GM23338 (cell line): Measurements from ENCODE around the gene DNAH9. TPM values are rescaled to one million over a fixed set of nuclear protein-coding genes. Genes with fewer than 3 reads are reported as not detected.

ENCODE experiments used
- ATAC-seq: fragments of 200-7000 bp; cut with Tn5 transposase; 3 replicates; pipeline ENCODE4 v1.9.1; 2020
- DNase-seq: peaks from one replicate; pipeline ENCODE4 v3.0.0-alpha.2; 2015; ENCODE audit warnings: low spot score
- H2AFZ ChIP-seq: fragments of 200-600 bp; sonication (generic); 2 replicates; pipeline ENCODE4 v1.8.0; 2016; ENCODE audit warnings: antibody characterized with exemption, mild to moderate bottlenecking, moderate library complexity
- H3F3A ChIP-seq: fragments of 200-600 bp; sonication (generic); replicated peaks from 2 replicates; pipeline ENCODE4 v1.8.0; 2017; ENCODE audit warnings: antibody characterized with exemption, mixed run types, low read depth
- H3K27ac ChIP-seq: fragments of 200-600 bp; sonication (generic); 2 replicates; pipeline ENCODE4 v1.6.1; 2016; ENCODE audit warnings: low read depth
- H3K27me3 ChIP-seq: fragments of 200-600 bp; sonication (generic); 2 replicates; pipeline ENCODE4 v1.8.0; 2016; ENCODE audit warnings: mild to moderate bottlenecking, mixed run types, moderate library complexity; ENCODE audit not compliant: insufficient read depth
- H3K36me3 ChIP-seq: fragments of 200-600 bp; sonication (generic); 2 replicates; pipeline ENCODE4 v1.8.0; 2016; ENCODE audit warnings: mild to moderate bottlenecking; ENCODE audit not compliant: insufficient read depth
- H3K4me1 ChIP-seq: fragments of 200-600 bp; sonication (generic); 2 replicates; pipeline ENCODE4 v1.8.0; 2016; ENCODE audit warnings: mild to moderate bottlenecking, moderate library complexity; ENCODE audit not compliant: insufficient read depth
- H3K4me2 ChIP-seq: fragments of 200-600 bp; sonication (generic); 2 replicates; pipeline ENCODE4 v1.7.1; 2017; ENCODE audit warnings: mixed run types
- H3K4me3 ChIP-seq: fragments of 200-600 bp; sonication (generic); 2 replicates; pipeline ENCODE4 v1.6.1; 2016; ENCODE audit warnings: mixed run types
- H3K79me2 ChIP-seq: fragments of 200-600 bp; sonication (generic); replicated peaks from 2 replicates; pipeline ENCODE4 v1.8.0; 2017; ENCODE audit warnings: mild to moderate bottlenecking; ENCODE audit not compliant: insufficient read depth
- H3K9me2 ChIP-seq: fragments of 200-600 bp; sonication (generic); 2 replicates; pipeline ENCODE4 v1.8.0; 2017; ENCODE audit not compliant: insufficient read depth
- H4K20me1 ChIP-seq: fragments of 200-600 bp; sonication (generic); replicated peaks from 2 replicates; pipeline ENCODE4 v1.8.0; 2017; ENCODE audit warnings: mild to moderate bottlenecking; ENCODE audit not compliant: insufficient read depth
- H3K27ac Mint-ChIP-seq: 2 replicates; pipeline ENCODE4 v1.8.0; 2020; ENCODE audit warnings: inconsistent platforms, mild to moderate bottlenecking, moderate library complexity, mixed read lengths
- H3K27me3 Mint-ChIP-seq: 3 replicates; pipeline ENCODE4 v1.8.0; 2022; ENCODE audit warnings: low read depth, mild to moderate bottlenecking, moderate library complexity, mixed read lengths, inconsistent platforms; ENCODE audit not compliant: insufficient read depth, poor library complexity
- H3K36me3 Mint-ChIP-seq: 3 replicates; pipeline ENCODE4 v1.8.0; 2021; ENCODE audit warnings: low read depth, mild to moderate bottlenecking, inconsistent platforms, moderate library complexity, mixed read lengths
- H3K4me1 Mint-ChIP-seq: 3 replicates; pipeline ENCODE4 v1.8.0; 2020; ENCODE audit warnings: mild to moderate bottlenecking, inconsistent platforms, mixed read lengths
- H3K4me3 Mint-ChIP-seq: 3 replicates; pipeline ENCODE4 v1.8.0; 2021; ENCODE audit warnings: moderate library complexity, mild to moderate bottlenecking, inconsistent platforms, mixed read lengths
- H3K9me3 Mint-ChIP-seq: 3 replicates; pipeline ENCODE4 v1.8.0; 2020; ENCODE audit warnings: moderate library complexity, mild to moderate bottlenecking, inconsistent platforms, mixed read lengths
- CREB1 ChIP-seq: fragments of 250-450 bp; sonication (Bioruptor Pico); IDR thresholded peaks from 2 replicates; pipeline ENCODE4 v1.5.0; 2020; ENCODE audit warnings: low read depth, mild to moderate bottlenecking, moderate library complexity
- EZH2 ChIP-seq: fragments of 200-600 bp; sonication (generic); IDR thresholded peaks from one replicate; pipeline ENCODE4 v1.8.0; 2017; ENCODE audit warnings: antibody characterized with exemption, mild to moderate bottlenecking, low read depth; ENCODE audit not compliant: unreplicated experiment
- EZH2phosphoT487 ChIP-seq: fragments of 200-600 bp; sonication (generic); IDR thresholded peaks from one replicate; pipeline ENCODE4 v1.8.1; 2018; ENCODE audit warnings: antibody characterized with exemption; ENCODE audit not compliant: unreplicated experiment
- JUNB ChIP-seq: IDR thresholded peaks from one replicate; pipeline ENCODE4 v1.6.1; 2016; ENCODE audit warnings: antibody characterized with exemption; ENCODE audit not compliant: unreplicated experiment
- NANOG ChIP-seq: IDR thresholded peaks from 2 replicates; pipeline ENCODE4 v1.6.1; 2016; ENCODE audit warnings: antibody characterized with exemption, borderline replicate concordance
- POLR2AphosphoS5 ChIP-seq: IDR thresholded peaks from 2 replicates; pipeline ENCODE4 v1.6.1; 2016; ENCODE audit warnings: antibody characterized with exemption, low read depth
- STAT1 ChIP-seq: IDR thresholded peaks from one replicate; pipeline ENCODE4 v1.6.1; 2016; ENCODE audit warnings: antibody characterized with exemption; ENCODE audit not compliant: unreplicated experiment
- ZNF114 ChIP-seq: fragments of 250-450 bp; sonication (Bioruptor Pico); IDR thresholded peaks from 2 replicates; pipeline ENCODE4 v1.5.0; 2020; ENCODE audit warnings: mild to moderate bottlenecking, moderate library complexity
- ZNF331 ChIP-seq: fragments of 250-450 bp; sonication (Bioruptor Pico); IDR thresholded peaks from 2 replicates; pipeline ENCODE4 v1.5.0; 2020; ENCODE audit warnings: low read depth, mild to moderate bottlenecking, moderate library complexity
- polyA plus RNA-seq: library from polyadenylated mRNA; unstranded; fragments of >200 nt; fragmentation: Nextera tagmentation; extraction: Ambion mirVana; gene quantifications from 2 replicates; pipeline ENCODE4 v1.2.1, GENCODE V29; 2016
- total RNA-seq: library from RNA; depleted of rRNA; stranded (reverse); fragments of >200 nt; shearing (Covaris generic); gene quantifications from 2 replicates; pipeline ENCODE4 v1.2.3, GENCODE V29; 2014
- TF ChIP-seq, protein P1 (sequence below): fragments of 250-450 bp; sonication (Bioruptor Pico); IDR thresholded peaks from 2 replicates; pipeline ENCODE4 v1.5.0; 2020; ENCODE audit warnings: mild to moderate bottlenecking, moderate library complexity
- TF ChIP-seq, protein P2 (sequence below): IDR thresholded peaks from one replicate; pipeline ENCODE4 v1.6.1; 2018; ENCODE audit warnings: antibody characterized with exemption; ENCODE audit not compliant: unreplicated experiment
- TF ChIP-seq, protein P3 (sequence below): IDR thresholded peaks from 2 replicates; pipeline ENCODE4 v1.6.1; 2016; ENCODE audit warnings: antibody characterized with exemption
- TF ChIP-seq, protein P4 (sequence below), 2 experiments: fragments of 200-600 bp in 1 of 2; sonication (generic) in 1 of 2; conservative IDR thresholded peaks; 2 replicates each; pipeline versions ENCODE4 v1.5.1 to v1.6.1; 2016 to 2017; ENCODE audit warnings: antibody characterized with exemption in 2 of 2, low read depth in 2 of 2, mild to moderate bottlenecking in 2 of 2, moderate library complexity in 1 of 2

The DNAH9 gene
- total and polyA plus RNA-seq, 2 experiments from 2014 or later: not detected

DNA sequence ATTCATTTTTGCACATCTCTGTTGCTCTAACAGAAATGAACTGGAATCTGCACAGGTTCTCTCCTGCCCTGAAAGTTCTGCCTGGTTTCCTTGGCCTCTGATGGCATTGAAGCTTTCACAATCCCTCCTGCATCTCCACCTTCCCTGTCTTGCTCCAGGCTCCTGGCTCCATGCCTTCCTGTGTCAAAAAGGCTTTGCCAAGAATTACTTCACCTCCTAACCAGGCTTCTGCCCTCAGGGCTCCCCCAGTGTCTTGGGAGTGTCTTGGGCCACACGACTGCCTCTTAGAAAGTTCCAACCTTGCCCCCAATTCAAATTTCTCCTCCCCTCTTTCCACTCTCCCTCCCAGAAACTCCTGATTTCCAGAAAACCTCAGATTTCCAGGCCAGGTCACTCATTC is 37.0 kb upstream of the DNAH9 start:
- TF ChIP-seq, protein P1, sequence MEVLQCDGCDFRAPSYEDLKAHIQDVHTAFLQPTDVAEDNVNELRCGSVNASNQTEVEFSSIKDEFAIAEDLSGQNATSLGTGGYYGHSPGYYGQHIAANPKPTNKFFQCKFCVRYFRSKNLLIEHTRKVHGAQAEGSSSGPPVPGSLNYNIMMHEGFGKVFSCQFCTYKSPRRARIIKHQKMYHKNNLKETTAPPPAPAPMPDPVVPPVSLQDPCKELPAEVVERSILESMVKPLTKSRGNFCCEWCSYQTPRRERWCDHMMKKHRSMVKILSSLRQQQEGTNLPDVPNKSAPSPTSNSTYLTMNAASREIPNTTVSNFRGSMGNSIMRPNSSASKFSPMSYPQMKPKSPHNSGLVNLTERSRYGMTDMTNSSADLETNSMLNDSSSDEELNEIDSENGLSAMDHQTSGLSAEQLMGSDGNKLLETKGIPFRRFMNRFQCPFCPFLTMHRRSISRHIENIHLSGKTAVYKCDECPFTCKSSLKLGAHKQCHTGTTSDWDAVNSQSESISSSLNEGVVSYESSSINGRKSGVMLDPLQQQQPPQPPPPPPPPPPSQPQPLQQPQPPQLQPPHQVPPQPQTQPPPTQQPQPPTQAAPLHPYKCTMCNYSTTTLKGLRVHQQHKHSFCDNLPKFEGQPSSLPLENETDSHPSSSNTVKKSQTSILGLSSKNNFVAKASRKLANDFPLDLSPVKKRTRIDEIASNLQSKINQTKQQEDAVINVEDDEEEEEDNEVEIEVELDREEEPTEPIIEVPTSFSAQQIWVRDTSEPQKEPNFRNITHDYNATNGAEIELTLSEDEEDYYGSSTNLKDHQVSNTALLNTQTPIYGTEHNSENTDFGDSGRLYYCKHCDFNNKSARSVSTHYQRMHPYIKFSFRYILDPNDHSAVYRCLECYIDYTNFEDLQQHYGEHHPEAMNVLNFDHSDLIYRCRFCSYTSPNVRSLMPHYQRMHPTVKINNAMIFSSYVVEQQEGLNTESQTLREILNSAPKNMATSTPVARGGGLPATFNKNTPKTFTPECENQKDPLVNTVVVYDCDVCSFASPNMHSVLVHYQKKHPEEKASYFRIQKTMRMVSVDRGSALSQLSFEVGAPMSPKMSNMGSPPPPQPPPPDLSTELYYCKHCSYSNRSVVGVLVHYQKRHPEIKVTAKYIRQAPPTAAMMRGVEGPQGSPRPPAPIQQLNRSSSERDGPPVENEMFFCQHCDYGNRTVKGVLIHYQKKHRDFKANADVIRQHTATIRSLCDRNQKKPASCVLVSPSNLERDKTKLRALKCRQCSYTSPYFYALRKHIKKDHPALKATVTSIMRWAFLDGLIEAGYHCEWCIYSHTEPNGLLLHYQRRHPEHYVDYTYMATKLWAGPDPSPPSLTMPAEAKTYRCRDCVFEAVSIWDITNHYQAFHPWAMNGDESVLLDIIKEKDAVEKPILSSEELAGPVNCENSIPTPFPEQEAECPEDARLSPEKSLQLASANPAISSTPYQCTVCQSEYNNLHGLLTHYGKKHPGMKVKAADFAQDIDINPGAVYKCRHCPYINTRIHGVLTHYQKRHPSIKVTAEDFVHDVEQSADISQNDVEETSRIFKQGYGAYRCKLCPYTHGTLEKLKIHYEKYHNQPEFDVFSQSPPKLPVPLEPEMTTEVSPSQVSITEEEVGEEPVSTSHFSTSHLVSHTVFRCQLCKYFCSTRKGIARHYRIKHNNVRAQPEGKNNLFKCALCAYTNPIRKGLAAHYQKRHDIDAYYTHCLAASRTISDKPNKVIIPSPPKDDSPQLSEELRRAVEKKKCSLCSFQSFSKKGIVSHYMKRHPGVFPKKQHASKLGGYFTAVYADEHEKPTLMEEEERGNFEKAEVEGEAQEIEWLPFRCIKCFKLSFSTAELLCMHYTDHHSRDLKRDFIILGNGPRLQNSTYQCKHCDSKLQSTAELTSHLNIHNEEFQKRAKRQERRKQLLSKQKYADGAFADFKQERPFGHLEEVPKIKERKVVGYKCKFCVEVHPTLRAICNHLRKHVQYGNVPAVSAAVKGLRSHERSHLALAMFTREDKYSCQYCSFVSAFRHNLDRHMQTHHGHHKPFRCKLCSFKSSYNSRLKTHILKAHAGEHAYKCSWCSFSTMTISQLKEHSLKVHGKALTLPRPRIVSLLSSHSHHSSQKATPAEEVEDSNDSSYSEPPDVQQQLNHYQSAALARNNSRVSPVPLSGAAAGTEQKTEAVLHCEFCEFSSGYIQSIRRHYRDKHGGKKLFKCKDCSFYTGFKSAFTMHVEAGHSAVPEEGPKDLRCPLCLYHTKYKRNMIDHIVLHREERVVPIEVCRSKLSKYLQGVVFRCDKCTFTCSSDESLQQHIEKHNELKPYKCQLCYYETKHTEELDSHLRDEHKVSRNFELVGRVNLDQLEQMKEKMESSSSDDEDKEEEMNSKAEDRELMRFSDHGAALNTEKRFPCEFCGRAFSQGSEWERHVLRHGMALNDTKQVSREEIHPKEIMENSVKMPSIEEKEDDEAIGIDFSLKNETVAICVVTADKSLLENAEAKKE (CRISPR knock-in tag): no peak
- no peak for TF ChIP-seq CREB1
- TF ChIP-seq EZH2: no peak
- TF ChIP-seq ZNF114: no peak
- TF ChIP-seq, protein P2, sequence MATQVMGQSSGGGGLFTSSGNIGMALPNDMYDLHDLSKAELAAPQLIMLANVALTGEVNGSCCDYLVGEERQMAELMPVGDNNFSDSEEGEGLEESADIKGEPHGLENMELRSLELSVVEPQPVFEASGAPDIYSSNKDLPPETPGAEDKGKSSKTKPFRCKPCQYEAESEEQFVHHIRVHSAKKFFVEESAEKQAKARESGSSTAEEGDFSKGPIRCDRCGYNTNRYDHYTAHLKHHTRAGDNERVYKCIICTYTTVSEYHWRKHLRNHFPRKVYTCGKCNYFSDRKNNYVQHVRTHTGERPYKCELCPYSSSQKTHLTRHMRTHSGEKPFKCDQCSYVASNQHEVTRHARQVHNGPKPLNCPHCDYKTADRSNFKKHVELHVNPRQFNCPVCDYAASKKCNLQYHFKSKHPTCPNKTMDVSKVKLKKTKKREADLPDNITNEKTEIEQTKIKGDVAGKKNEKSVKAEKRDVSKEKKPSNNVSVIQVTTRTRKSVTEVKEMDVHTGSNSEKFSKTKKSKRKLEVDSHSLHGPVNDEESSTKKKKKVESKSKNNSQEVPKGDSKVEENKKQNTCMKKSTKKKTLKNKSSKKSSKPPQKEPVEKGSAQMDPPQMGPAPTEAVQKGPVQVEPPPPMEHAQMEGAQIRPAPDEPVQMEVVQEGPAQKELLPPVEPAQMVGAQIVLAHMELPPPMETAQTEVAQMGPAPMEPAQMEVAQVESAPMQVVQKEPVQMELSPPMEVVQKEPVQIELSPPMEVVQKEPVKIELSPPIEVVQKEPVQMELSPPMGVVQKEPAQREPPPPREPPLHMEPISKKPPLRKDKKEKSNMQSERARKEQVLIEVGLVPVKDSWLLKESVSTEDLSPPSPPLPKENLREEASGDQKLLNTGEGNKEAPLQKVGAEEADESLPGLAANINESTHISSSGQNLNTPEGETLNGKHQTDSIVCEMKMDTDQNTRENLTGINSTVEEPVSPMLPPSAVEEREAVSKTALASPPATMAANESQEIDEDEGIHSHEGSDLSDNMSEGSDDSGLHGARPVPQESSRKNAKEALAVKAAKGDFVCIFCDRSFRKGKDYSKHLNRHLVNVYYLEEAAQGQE: no peak
- no peak for TF ChIP-seq POLR2AphosphoS5
- no peak for TF ChIP-seq STAT1
- no peak for TF ChIP-seq ZNF331
- TF ChIP-seq, protein P3, sequence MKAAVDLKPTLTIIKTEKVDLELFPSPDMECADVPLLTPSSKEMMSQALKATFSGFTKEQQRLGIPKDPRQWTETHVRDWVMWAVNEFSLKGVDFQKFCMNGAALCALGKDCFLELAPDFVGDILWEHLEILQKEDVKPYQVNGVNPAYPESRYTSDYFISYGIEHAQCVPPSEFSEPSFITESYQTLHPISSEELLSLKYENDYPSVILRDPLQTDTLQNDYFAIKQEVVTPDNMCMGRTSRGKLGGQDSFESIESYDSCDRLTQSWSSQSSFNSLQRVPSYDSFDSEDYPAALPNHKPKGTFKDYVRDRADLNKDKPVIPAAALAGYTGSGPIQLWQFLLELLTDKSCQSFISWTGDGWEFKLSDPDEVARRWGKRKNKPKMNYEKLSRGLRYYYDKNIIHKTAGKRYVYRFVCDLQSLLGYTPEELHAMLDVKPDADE: no peak
- no peak for TF ChIP-seq EZH2phosphoT487
- no peak for TF ChIP-seq NANOG
- TF ChIP-seq, protein P4, sequence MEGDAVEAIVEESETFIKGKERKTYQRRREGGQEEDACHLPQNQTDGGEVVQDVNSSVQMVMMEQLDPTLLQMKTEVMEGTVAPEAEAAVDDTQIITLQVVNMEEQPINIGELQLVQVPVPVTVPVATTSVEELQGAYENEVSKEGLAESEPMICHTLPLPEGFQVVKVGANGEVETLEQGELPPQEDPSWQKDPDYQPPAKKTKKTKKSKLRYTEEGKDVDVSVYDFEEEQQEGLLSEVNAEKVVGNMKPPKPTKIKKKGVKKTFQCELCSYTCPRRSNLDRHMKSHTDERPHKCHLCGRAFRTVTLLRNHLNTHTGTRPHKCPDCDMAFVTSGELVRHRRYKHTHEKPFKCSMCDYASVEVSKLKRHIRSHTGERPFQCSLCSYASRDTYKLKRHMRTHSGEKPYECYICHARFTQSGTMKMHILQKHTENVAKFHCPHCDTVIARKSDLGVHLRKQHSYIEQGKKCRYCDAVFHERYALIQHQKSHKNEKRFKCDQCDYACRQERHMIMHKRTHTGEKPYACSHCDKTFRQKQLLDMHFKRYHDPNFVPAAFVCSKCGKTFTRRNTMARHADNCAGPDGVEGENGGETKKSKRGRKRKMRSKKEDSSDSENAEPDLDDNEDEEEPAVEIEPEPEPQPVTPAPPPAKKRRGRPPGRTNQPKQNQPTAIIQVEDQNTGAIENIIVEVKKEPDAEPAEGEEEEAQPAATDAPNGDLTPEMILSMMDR (conservative IDR thresholded peaks at IDR 0.05; ENCODE audit: low read depth in 2 of 2): no peak
- TF ChIP-seq JUNB: no peak
- no peak overlapping the region for H3K4me2 ChIP-seq
- peaks cover 6% of the 10 kb centered on the region for H3K27me3 Mint-ChIP-seq
- peaks cover 53% of the 10 kb centered on the region for H3K36me3 Mint-ChIP-seq
- no peaks in the 10 kb centered on the region for H3K9me2 ChIP-seq
- H3K27me3 ChIP-seq: no peaks in the 10 kb centered on the region
- no peak for DNase-seq
- H3K27ac Mint-ChIP-seq: no peak overlapping the region
- H3F3A ChIP-seq: no peaks in the 10 kb centered on the region
- no peak overlapping the region for H3K27ac ChIP-seq
- H3K4me1 Mint-ChIP-seq: no peaks in the 10 kb centered on the region
- H3K36me3 ChIP-seq: peaks cover 6% of the 10 kb centered on the region; the same call in 1 of the 2 replicates
- H4K20me1 ChIP-seq: no peaks in the 10 kb centered on the region
- no peak overlapping the region for H3K4me3 ChIP-seq
- H3K79me2 ChIP-seq: no peaks in the 10 kb centered on the region
- no peak overlapping the region for H2AFZ ChIP-seq
- H3K4me1 ChIP-seq: no peaks in the 10 kb centered on the region
- no peak for ATAC-seq
- H3K9me3 Mint-ChIP-seq: peaks cover 98% of the 10 kb centered on the region
- no peak overlapping the region for H3K4me3 Mint-ChIP-seq
